Measurements from ENCODE around the gene PICALM.

PICALM gene

GRCh38 chr11:86047275-86047991 lies 21.5 kb downstream of the PICALM start:
- no peak for DNase-seq (ENCODE audit: low read depth)

GRCh38 chr11:86046116-86046515 lies 22.8 kb downstream of the PICALM start:
- DNase-seq (ENCODE audit: low read depth): no peak

- DNase-seq (ENCODE audit: low read depth): no peak
These were observed 24.9 kb downstream of the PICALM start for GRCh38 chr11:86043765-86044503.

- peak; percentile 34 for DNase-seq (ENCODE audit: low read depth)
These were observed 26.9 kb downstream of the PICALM start for GRCh38 chr11:86041975-86042378.

DNA sequence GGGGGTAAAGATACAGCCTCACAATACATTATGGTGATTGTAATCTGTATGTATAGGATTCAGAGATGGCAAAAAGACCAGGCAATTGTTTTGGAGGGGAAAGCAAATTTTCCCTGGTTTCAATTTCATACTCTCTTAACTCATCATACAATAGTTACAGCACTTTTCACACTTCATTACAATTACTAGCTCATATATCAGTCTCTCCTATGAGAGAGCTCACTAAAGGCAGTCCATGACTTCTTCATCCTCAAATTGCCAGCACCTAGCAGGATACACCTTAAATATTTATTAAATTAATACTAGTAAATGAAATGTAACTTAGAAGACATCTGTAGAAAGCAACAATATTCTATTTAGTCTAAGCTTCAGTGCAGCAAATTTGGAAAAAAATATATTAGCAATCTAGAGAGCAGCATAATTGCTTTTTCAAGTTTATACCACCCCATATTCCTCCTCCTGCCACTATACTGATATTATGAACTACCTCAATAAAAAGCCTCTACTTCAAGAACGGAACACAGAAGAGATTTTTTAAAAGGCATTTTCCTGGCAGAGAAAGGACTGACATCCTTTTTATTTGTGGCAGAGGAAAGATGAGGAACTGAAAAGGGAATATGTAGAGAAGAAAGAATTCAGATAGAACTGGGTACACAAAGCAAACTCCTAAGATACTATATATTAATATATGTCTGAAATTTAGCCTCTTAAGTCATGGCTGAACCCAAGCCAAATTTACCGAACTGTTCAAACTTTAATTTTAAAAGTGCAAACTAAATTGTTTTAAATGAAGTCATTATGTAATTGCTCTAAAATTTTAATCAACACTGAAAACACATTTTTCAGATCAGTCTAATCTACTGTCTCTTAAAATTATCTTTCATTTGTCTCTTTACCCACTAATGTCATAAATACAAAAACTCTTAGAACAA lies 27.7 kb downstream of the PICALM start:
- DNase-seq (ENCODE audit: low read depth): no peak

DNA sequence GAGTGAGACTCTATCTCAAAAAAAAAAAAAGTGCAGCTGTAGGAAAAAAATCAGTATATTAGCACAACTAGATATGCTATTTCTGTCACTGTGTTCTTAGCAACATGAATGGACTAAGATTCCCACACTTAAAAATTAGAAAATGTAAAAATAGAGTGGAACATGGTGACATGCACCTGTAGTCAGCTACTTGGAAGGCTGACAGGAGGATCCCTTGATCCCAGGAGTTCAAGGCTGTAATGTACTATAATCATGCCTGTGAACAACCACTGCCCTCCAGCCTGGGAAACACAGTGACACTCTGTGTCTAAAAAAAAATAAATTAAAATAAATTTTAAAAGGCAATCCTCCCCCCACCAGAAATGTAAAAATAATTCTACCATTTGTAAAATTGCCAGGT lies 29.8 kb downstream of the PICALM start:
- DNase-seq (ENCODE audit: low read depth): no peak

GRCh38 chr11:86037743-86038142 lies 31.1 kb downstream of the PICALM start:
- no peak for DNase-seq (ENCODE audit: low read depth)

- DNase-seq (ENCODE audit: low read depth): no peak
These were observed 33.0 kb downstream of the PICALM start for GRCh38 chr11:86035920-86036319.

- DNase-seq (ENCODE audit: low read depth): no peak
These were observed 33.7 kb downstream of the PICALM start for GRCh38 chr11:86035164-86035563.

DNA sequence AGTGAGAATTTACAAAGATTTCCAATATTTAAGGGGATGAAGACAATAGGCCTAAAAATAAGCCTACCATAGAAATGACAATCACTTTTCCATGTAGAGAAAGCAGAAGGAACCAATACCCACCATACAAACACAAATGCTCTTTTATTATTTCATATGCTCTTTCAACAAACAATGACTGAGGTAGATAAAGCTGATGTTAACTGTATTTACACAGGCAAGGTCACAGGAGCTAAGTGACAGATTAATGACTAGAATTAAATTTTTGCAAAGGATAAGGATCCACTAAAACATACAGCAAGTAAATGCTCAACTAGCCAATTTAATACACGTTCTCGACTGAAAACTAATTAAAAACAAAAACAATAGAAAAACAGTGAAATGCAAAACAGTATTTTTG lies 34.2 kb downstream of the PICALM start:
- DNase-seq (ENCODE audit: low read depth): no peak

DNA sequence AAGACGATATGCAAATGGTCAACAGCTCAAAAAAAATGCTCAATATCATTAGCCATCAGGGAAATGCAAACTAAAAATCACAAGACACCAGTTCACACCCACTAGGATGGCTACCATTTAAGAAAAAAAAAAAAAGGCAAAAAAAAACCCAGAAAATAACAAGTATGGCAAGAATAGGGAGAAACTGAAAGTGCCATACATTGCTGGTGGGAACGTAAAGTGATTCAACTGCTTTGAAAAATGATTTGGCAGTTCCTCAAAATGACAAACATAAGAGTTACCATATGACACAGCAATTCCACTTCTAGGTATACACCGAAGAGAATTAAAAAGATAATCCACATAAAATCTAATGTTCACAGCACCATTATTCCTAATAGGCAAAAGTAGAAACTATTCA lies 47.5 kb downstream of the PICALM start:
- DNase-seq (ENCODE audit: low read depth): no peak

- DNase-seq (ENCODE audit: low read depth): no peak
These were observed 50.6 kb downstream of the PICALM start for GRCh38 chr11:86018249-86018648.

DNA sequence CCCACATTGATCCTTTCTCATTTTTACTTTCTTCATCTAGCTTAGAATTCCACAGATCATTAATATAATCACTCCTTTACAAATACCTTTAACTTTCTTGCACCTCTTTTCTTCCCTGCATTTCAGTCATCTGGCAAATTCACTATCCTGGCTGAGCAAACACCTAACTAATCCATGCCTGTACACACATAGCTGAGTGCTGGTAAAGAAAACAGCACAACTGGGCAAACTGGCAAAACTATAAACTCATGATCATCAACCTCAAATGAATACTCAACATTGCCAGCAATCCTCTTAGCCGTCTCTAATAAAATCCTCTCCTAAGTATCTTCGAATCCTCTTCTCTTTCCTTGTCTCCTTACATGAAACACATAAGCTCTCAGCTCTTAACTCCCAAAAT lies 52.4 kb downstream of the PICALM start:
- no peak for DNase-seq (ENCODE audit: low read depth)

GRCh38 chr11:86015699-86016098 lies 53.2 kb downstream of the PICALM start:
- no peak for DNase-seq (ENCODE audit: low read depth)

DNA sequence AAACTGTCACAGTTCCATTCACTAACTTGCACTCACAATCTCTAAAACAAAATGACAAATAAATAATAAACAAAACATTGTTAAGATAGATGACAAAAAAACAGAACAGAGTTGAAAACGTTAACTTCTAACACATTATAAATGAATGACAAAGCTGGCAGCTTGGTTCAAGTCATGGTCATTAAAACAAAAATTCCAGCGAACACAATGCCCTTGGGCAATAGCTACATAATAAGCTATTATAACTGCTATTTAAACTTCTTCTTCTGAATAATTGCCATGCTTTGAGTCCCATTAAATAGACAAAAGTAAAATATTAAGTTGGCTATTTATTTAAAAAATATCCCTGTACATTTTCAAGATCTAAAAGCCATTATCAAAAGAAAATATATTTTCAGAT lies 54.7 kb downstream of the PICALM start:
- DNase-seq (ENCODE audit: low read depth): no peak

- no peak for DNase-seq (ENCODE audit: low read depth)
These were observed 55.2 kb downstream of the PICALM start for GRCh38 chr11:86013713-86014112.

- no peak for DNase-seq (ENCODE audit: low read depth)
These were observed 57.7 kb downstream of the PICALM start for GRCh38 chr11:86011175-86011574.

DNA sequence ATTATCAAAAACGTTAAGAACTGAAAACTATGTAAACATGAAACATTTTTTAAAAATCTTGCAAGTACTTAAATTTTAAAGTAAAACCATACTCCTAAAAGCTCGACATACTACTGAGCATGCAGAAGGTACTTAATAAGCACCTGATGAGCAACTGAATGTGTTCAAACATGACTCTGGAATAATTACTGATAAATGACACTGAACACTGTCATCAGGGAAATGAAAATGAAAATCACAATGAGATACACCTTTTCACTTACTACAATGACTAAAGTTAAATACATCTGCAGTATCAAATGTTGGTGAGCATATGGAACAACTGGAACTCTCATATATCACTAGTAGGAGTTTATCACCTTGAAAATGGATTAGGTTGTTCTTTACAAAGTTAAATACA lies 65.2 kb downstream of the PICALM start:
- DNase-seq (ENCODE audit: low read depth): no peak

- DNase-seq (ENCODE audit: low read depth): no peak
These were observed 66.5 kb downstream of the PICALM start for GRCh38 chr11:86002431-86002830.

DNA sequence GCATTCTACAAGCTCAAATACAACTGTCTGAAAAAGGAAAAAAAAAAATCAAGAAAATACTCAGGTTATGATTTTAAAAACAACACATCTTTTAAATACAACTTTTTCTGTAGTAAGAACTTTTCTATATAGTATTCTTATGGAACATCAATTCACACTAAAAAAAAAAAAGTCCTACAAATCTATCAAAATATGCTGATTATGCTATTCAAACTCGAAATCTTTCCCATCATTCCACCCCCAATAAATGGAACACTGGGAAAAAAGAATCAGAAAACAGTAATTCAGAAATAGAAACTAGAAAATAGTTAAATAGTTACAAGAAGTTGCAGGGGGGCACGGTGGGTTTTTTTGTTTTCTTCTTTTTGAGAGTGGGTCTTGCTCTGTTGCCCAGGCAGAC lies 77.4 kb downstream of the PICALM start:
- DNase-seq (ENCODE audit: low read depth): no peak

DNA sequence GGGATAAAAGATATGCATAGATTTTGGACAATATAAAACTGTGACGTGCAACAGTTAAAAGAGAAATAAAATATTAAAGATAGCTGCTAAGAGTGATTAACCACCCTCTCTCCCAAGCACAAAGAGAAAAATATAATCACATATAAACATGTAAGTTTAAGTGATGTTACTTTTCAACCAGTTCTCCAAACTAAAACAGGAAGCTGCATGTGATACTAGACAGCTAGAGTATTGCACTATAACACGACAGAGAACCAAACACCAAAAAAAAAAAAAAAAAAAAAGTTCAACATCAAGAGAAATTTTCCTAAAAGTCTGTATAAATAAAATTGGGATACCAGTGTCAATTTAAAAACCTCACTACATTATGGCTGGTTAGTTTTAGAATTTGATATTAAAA lies 79.1 kb downstream of the PICALM start:
- no peak for DNase-seq (ENCODE audit: low read depth)

- DNase-seq (ENCODE audit: low read depth): no peak
These were observed 80.1 kb downstream of the PICALM start for GRCh38 chr11:85988780-85989179.

DNA sequence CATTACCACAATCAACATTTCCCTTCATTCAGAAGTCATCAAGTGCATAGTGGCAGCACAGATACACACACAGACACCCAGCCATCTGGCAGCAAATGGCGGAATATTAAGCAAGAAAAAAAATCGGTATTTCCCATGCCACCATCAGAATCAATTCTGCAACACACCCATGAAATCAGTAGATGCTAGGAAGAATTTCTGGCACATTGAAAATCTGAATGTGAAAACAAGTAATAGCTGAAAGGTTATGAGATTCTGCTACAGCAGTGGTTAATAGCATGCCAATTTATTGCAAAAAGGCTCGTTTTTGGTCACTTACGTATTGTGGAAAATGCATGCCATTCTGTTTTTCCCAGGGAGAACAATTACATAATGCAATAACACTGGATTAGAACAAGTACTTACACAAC lies 91.1 kb downstream of the PICALM start:
- DNase-seq (ENCODE audit: low read depth): no peak
